Osteoblast (primary cell): ENCODE results near the gene ACAP1. TPM values are rescaled to one million over a fixed set of nuclear protein-coding genes. Genes with fewer than 3 reads are reported as not detected.

Experiments used
- DNase-seq: peaks from one replicate; pipeline ENCODE4 v3.0.0; 2011; ENCODE audit warnings: low spot score, mixed read lengths; ENCODE audit not compliant: insufficient read length; ENCODE audit errors: missing footprints
- H2AFZ ChIP-seq: 2 replicates; pipeline ENCODE4 v1.6.0; 2011; ENCODE audit warnings: mild to moderate bottlenecking, low read length
- H3K27ac ChIP-seq: 2 replicates; pipeline ENCODE4 v1.5.1; 2011; ENCODE audit warnings: mild to moderate bottlenecking, low read depth, low read length, moderate library complexity
- H3K27me3 ChIP-seq: 2 replicates; pipeline ENCODE4 v1.6.0; 2012; ENCODE audit warnings: mild to moderate bottlenecking, control low read depth, inconsistent platforms, low read length, moderate library complexity; ENCODE audit not compliant: insufficient read depth
- H3K36me3 ChIP-seq: 2 replicates; pipeline ENCODE4 v1.5.1; 2011; ENCODE audit warnings: mild to moderate bottlenecking, low read length, control low read depth, moderate library complexity; ENCODE audit not compliant: insufficient read depth
- H3K4me1 ChIP-seq: 2 replicates; pipeline ENCODE4 v1.5.1; 2011; ENCODE audit warnings: mild to moderate bottlenecking, low read length, control low read depth, moderate library complexity; ENCODE audit not compliant: insufficient read depth
- H3K4me2 ChIP-seq: 2 replicates; pipeline ENCODE4 v1.6.0; 2011; ENCODE audit warnings: mild to moderate bottlenecking, low read length; ENCODE audit not compliant: insufficient read depth
- H3K4me3 ChIP-seq: fragments of 200-600 bp; sonication (generic); 3 replicates; pipeline ENCODE4 v1.5.1; 2012; ENCODE audit warnings: mild to moderate bottlenecking, low read length, inconsistent platforms; ENCODE audit not compliant: insufficient read depth
- H3K79me2 ChIP-seq: 2 replicates; pipeline ENCODE4 v1.6.0; 2012; ENCODE audit warnings: mild to moderate bottlenecking, low read length, control low read depth, inconsistent platforms; ENCODE audit not compliant: insufficient read depth
- H3K9me3 ChIP-seq: 2 replicates; pipeline ENCODE4 v1.5.1; 2011; ENCODE audit warnings: low read depth, low read length, control low read depth
- H4K20me1 ChIP-seq: 2 replicates; pipeline ENCODE4 v1.6.0; 2012; ENCODE audit warnings: mild to moderate bottlenecking, low read length, control low read depth; ENCODE audit not compliant: insufficient read depth
- total RNA-seq: library from RNA; depleted of rRNA; stranded (reverse); fragments of >200 nt; gene quantifications from 2 replicates; pipeline ENCODE4 v1.2.3, GENCODE V29; 2012
- TF ChIP-seq, protein P1 (sequence below): IDR thresholded peaks from 2 replicates; pipeline ENCODE4 v1.5.1; 2011; ENCODE audit warnings: mild to moderate bottlenecking, low read depth, low read length, moderate library complexity; ENCODE audit errors: extremely low read depth

The ACAP1 gene
- total RNA-seq, 1 donor, result not detected

GRCh38 chr17:7352910-7353635 lies 16.7 kb downstream of the ACAP1 start:
- Histone ChIP-seq H3K4me1 (peaks cover 48% of the 10 kb centered on the region), H3K4me3 (peak overlapping the region; percentile 95), H3K27ac (no peak overlapping the region), H3K36me3 (no peaks in the 10 kb centered on the region), H3K79me2 (peaks cover 39% of the 10 kb centered on the region), H2AFZ (no peak overlapping the region), H3K27me3 (no peaks in the 10 kb centered on the region), H3K9me3 (no peaks in the 10 kb centered on the region), H3K4me2 (peak overlapping the region; percentile 96), H4K20me1 (peaks cover 33% of the 10 kb centered on the region)
- peak; percentile 60 for DNase-seq
- TF ChIP-seq, protein P1, sequence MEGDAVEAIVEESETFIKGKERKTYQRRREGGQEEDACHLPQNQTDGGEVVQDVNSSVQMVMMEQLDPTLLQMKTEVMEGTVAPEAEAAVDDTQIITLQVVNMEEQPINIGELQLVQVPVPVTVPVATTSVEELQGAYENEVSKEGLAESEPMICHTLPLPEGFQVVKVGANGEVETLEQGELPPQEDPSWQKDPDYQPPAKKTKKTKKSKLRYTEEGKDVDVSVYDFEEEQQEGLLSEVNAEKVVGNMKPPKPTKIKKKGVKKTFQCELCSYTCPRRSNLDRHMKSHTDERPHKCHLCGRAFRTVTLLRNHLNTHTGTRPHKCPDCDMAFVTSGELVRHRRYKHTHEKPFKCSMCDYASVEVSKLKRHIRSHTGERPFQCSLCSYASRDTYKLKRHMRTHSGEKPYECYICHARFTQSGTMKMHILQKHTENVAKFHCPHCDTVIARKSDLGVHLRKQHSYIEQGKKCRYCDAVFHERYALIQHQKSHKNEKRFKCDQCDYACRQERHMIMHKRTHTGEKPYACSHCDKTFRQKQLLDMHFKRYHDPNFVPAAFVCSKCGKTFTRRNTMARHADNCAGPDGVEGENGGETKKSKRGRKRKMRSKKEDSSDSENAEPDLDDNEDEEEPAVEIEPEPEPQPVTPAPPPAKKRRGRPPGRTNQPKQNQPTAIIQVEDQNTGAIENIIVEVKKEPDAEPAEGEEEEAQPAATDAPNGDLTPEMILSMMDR, result no peak

DNA sequence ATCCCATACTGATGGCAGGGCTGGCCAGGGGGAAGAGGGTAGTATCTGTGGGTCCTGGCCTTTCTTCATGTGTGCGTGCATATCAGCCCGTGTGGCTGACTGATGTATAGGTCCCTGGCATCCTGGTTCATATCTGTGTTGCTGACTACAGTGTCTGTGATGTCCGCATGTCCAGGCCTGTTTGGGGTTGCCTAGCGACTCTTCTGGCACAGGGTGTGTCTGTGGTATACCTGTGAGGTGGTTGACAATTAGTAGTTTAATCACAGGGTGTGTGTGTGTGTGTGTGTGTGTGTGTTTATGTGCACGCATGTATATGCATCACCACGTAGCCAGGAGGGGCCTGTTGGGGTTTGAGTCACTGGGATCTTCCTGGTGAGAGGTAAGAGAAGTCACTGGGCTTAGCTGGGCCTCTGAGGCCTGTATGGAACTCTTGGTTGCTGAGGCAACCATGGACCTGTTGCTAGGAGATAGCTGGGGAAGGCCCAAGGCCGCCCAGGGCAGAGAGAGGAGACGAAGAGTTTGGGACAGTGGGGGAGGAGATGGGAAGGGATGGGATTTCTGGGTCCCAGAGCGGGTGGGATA lies 18.0 kb downstream of the ACAP1 start:
- Histone ChIP-seq H2AFZ (no peak overlapping the region), H3K4me2 (peak overlapping the region; percentile 96), H3K27ac (peak overlapping the region; percentile 46), H3K27me3 (no peaks in the 10 kb centered on the region), H3K4me3 (peak overlapping the region; percentile 95), H3K9me3 (no peaks in the 10 kb centered on the region), H4K20me1 (peaks cover 26% of the 10 kb centered on the region), H3K4me1 (peaks cover 35% of the 10 kb centered on the region), H3K79me2 (peaks cover 39% of the 10 kb centered on the region), H3K36me3 (no peaks in the 10 kb centered on the region)
- DNase-seq, result peak; percentile 89
- TF ChIP-seq, protein P1, result no peak

- Histone ChIP-seq H3K9me3 (no peaks in the 10 kb centered on the region), H3K4me1 (peaks cover 28% of the 10 kb centered on the region), H3K36me3 (no peaks in the 10 kb centered on the region), H3K27me3 (no peaks in the 10 kb centered on the region), H3K4me2 (peak within 1 kb of the TSS; percentile 96), H3K79me2 (peaks cover 39% of the 10 kb centered on the region), H4K20me1 (peaks cover 26% of the 10 kb centered on the region), H2AFZ (no peak within 1 kb of the TSS), H3K4me3 (peak within 1 kb of the TSS; percentile 95), H3K27ac (peak within 1 kb of the TSS; percentile 46)
- DNase-seq, result peak; percentile 39
- TF ChIP-seq, protein P1, result no peak
These were observed 18.7 kb downstream of the ACAP1 start, which contains the start of gene TMEM95 for GRCh38 chr17:7355053-7355452. TSS of gene TMEM95 (plus strand) at chr17:7355156. CDS start at chr17:7355205, 49 bp downstream.

DNA sequence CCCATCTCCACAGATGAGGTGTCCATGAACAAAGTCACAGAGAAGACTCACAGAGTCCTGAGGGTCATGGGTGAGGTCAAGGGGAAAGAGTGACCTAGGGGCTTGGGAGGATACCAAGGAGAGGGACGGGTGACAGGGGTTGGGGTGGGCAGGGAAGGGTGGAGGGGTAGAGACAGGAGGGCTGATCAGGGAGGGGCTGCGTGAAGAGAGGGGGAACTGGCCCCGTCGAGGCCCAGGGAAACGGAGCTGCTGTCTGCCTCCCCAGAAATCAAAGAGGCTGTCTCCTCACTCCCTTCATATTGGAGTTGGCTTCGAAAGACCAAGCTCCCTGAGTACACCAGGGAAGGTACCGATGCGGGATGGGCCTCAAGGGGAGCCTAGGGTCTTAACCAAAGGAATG lies 19.2 kb downstream of the ACAP1 start:
- H3K4me2 ChIP-seq, result no peak overlapping the region

More for the DNA sequence above, 19.2 kb downstream of the ACAP1 start:
- H3K36me3 ChIP-seq, result no peaks in the 10 kb centered on the region
- no peak overlapping the region for H3K27ac ChIP-seq
- H3K4me1 ChIP-seq, result peaks cover 28% of the 10 kb centered on the region
- TF ChIP-seq, protein P1, result no peak
- peak; percentile 22 for DNase-seq
- H3K9me3 ChIP-seq, result no peaks in the 10 kb centered on the region
- H3K4me3 ChIP-seq, result no peak overlapping the region
- H4K20me1 ChIP-seq, result peaks cover 26% of the 10 kb centered on the region
- no peak overlapping the region for H2AFZ ChIP-seq
- no peaks in the 10 kb centered on the region for H3K27me3 ChIP-seq
- H3K79me2 ChIP-seq, result peaks cover 39% of the 10 kb centered on the region
